Testis (tissue), 2 donors: ENCODE data around the gene ACBD6.

Source experiments
- POLR2A ChIP-seq: fragments of 450-650 bp; IDR thresholded peaks from one replicate; pipeline ENCODE4 v1.6.1; 2017; ENCODE audit warnings: antibody characterized with exemption, mild to moderate bottlenecking, moderate library complexity
- TF ChIP-seq, protein P1 (sequence below), 3 experiments: fragments of 450-650 bp in 2 of 3; fragments of 200-600 bp in 1 of 3; sonication (generic) in 1 of 3; IDR thresholded peaks; one replicate each; pipeline ENCODE4 v1.5.1; 2016 to 2019; ENCODE audit warnings: antibody characterized with exemption in 3 of 3, mild to moderate bottlenecking in 2 of 3, moderate library complexity in 1 of 3

DNA sequence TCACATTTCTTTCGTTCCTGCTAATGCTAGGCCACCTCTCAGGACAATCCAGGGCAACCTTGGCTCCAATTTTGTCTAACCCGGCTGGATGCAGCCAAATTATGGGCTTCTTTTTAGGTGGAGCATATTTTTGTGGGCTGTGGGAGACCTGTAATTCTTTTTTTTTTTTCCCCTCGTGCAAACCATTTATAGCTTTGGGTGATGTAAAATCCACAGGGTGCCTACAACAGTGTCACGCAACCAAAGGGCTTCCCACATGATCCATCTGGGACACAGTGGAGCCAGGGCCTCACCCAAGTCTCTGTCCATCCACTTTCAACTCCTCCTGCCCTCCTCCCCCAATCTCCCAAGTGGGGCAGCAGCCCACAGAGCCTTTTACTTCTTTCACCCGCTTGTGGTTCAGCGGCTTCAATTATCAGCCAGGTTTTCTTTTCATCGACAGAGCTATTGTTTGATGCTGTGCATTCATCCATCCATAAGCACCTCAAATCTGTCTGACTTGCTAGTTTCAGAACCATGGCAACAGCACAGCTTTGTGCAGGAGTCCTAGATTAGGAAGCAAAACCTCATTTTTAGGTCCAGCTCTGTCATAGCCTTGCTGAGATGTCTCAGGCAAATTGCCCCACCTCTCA lies 46.4 kb upstream of the ACBD6 start:
- TF ChIP-seq, protein P1, sequence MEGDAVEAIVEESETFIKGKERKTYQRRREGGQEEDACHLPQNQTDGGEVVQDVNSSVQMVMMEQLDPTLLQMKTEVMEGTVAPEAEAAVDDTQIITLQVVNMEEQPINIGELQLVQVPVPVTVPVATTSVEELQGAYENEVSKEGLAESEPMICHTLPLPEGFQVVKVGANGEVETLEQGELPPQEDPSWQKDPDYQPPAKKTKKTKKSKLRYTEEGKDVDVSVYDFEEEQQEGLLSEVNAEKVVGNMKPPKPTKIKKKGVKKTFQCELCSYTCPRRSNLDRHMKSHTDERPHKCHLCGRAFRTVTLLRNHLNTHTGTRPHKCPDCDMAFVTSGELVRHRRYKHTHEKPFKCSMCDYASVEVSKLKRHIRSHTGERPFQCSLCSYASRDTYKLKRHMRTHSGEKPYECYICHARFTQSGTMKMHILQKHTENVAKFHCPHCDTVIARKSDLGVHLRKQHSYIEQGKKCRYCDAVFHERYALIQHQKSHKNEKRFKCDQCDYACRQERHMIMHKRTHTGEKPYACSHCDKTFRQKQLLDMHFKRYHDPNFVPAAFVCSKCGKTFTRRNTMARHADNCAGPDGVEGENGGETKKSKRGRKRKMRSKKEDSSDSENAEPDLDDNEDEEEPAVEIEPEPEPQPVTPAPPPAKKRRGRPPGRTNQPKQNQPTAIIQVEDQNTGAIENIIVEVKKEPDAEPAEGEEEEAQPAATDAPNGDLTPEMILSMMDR (IDR thresholded peaks at IDR 0.05) = no peak
- no peak for TF ChIP-seq POLR2A
